ENCODE measurements around the gene MAN2B2.

DNA sequence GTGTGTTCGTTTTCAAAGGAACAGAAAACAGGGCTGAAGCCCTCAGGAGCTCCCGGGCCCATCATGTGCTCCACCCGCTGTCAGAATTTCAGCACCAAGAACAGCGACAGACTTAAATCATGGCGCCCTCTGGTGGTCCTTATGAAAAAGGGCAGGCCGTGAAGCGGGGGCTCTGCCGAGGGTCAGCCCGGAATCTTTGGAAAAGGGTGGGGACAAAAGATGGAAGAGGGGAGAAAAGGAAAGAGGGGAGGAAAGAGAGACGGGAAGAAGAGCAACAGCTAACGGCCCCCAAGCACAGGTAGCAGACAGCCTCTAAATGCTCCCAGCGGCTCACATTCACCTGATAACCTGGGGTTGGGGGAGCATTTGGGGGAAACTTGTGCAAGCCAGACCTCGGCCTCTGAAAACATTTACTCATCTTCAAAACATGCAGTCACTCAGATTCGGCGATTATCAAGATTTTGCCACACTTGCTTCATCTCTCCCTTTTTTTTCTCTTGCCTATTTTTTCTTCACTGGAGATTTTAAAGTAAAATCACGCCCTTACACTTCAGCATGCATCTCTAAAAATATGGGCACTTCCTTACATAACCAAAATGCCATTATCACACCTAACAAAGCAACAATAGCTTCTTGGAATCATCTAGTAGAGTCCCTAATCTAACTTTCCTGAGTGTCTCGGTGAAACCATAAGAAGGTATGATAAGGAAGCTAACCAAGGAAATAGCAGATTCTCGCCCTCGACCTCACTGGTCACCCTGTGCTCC, 28.1 kb upstream of the MAN2B2 start:
- peak; percentile 86 for TF ChIP-seq CTCF (IDR thresholded peaks at IDR 0.05)
- no peak for TF ChIP-seq SIN3A (IDR thresholded peaks at IDR 0.05; ENCODE audit: borderline replicate concordance, insufficient read depth, low read depth, low read length)
- TF ChIP-seq POLR2AphosphoS5 (IDR thresholded peaks at IDR 0.05; ENCODE audit: low read depth, low read length): no peak

Data from Panc1 (cell line).